ENCODE measurements around the gene NTF3.

NTF3 gene

DNA sequence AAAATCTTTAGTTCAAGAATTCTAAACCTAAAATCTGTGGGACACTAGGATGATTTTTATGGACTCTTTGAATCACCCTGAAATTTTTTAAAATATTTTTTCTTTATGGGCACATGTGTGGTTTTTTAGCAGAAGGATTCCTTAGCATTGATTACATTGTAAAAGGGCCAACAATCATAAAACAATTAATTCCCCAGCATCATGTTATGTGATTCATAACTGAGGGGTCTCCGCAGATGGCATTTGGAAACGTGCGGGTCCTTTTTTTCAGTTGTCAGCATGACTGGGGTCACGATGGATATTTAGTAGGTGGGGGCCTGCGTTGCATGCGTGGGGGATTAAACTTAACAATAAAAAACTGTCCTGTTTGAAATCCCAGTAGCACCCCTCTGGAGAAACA lies 52.5 kb downstream of the NTF3 start:
- peaks cover 16% of the 10 kb centered on the region for H3K4me1 ChIP-seq (ENCODE audit: control insufficient read depth, low read length)
- TF ChIP-seq, protein P1, sequence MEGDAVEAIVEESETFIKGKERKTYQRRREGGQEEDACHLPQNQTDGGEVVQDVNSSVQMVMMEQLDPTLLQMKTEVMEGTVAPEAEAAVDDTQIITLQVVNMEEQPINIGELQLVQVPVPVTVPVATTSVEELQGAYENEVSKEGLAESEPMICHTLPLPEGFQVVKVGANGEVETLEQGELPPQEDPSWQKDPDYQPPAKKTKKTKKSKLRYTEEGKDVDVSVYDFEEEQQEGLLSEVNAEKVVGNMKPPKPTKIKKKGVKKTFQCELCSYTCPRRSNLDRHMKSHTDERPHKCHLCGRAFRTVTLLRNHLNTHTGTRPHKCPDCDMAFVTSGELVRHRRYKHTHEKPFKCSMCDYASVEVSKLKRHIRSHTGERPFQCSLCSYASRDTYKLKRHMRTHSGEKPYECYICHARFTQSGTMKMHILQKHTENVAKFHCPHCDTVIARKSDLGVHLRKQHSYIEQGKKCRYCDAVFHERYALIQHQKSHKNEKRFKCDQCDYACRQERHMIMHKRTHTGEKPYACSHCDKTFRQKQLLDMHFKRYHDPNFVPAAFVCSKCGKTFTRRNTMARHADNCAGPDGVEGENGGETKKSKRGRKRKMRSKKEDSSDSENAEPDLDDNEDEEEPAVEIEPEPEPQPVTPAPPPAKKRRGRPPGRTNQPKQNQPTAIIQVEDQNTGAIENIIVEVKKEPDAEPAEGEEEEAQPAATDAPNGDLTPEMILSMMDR (IDR thresholded peaks at IDR 0.05; ENCODE audit: low read depth, low read length, poor library complexity, severe bottlenecking): no peak
- no peak for TF ChIP-seq EZH2phosphoT487 (IDR thresholded peaks at IDR 0.05; ENCODE audit: borderline replicate concordance, low read length)
- no peaks in the 10 kb centered on the region for H4K20me1 ChIP-seq (ENCODE audit: control insufficient read depth, insufficient read depth, low read depth, low read length)
- H3K4me3 ChIP-seq (ENCODE audit: low read length): no peak overlapping the region
- H3F3A ChIP-seq (ENCODE audit: control insufficient read depth, insufficient read depth): no peaks in the 10 kb centered on the region
- H3K9me2 ChIP-seq (replicated peaks; ENCODE audit: control insufficient read depth, low read length): no peaks in the 10 kb centered on the region
- no peak overlapping the region for H3K27ac ChIP-seq (ENCODE audit: low read depth, low read length)
- no peak overlapping the region for H3K4me2 ChIP-seq (ENCODE audit: low read length)
- peaks cover 3% of the 10 kb centered on the region; the same call in 1 of the 2 replicates for H3K36me3 ChIP-seq (ENCODE audit: control insufficient read depth, low read length)
- no peaks in the 10 kb centered on the region for H3K27me3 ChIP-seq (ENCODE audit: control insufficient read depth, low read length)
- no peaks in the 10 kb centered on the region for H3K79me2 ChIP-seq (ENCODE audit: control insufficient read depth, low read length)
- H3K9me3 ChIP-seq (ENCODE audit: control insufficient read depth, insufficient read depth, low read length): no peaks in the 10 kb centered on the region

DNA sequence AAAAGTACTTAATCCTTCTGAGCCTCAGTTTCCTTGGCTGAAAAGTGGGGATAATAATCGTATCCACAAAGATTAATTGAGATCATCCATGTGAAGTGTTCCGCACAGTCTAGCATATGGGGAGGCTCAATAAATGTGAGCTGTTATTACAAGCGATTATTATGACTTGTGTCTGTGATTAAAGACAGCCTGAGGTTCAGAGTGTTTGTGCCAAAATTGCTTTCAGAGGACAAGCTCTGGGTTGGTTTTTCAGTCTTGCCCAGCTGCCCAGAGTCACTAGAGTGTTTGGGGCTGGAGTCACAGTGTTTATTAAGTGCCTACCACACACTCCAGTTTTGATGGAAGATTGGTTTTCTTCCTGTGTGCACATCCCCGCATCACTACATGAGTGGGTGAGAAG lies 53.5 kb downstream of the NTF3 start:
- no peaks in the 10 kb centered on the region for H3K36me3 ChIP-seq (ENCODE audit: control insufficient read depth, low read length)
- peaks cover 5% of the 10 kb centered on the region for H3K4me1 ChIP-seq (ENCODE audit: control insufficient read depth, low read length)
- H3K27ac ChIP-seq (ENCODE audit: low read depth, low read length): no peak overlapping the region
- no peaks in the 10 kb centered on the region for H3F3A ChIP-seq (ENCODE audit: control insufficient read depth, insufficient read depth)
- no peaks in the 10 kb centered on the region for H3K9me2 ChIP-seq (replicated peaks; ENCODE audit: control insufficient read depth, low read length)
- no peak for TF ChIP-seq EZH2phosphoT487 (IDR thresholded peaks at IDR 0.05; ENCODE audit: borderline replicate concordance, low read length)
- TF ChIP-seq, protein P1 (IDR thresholded peaks at IDR 0.05; ENCODE audit: low read depth, low read length, poor library complexity, severe bottlenecking): no peak
- H3K9me3 ChIP-seq (ENCODE audit: control insufficient read depth, insufficient read depth, low read length): no peaks in the 10 kb centered on the region
- H3K27me3 ChIP-seq (ENCODE audit: control insufficient read depth, low read length): no peaks in the 10 kb centered on the region
- no peak overlapping the region for H3K4me2 ChIP-seq (ENCODE audit: low read length)
- H3K4me3 ChIP-seq (ENCODE audit: low read length): no peak overlapping the region
- no peaks in the 10 kb centered on the region for H4K20me1 ChIP-seq (ENCODE audit: control insufficient read depth, insufficient read depth, low read depth, low read length)
- H3K79me2 ChIP-seq (ENCODE audit: control insufficient read depth, low read length): no peaks in the 10 kb centered on the region

DNA sequence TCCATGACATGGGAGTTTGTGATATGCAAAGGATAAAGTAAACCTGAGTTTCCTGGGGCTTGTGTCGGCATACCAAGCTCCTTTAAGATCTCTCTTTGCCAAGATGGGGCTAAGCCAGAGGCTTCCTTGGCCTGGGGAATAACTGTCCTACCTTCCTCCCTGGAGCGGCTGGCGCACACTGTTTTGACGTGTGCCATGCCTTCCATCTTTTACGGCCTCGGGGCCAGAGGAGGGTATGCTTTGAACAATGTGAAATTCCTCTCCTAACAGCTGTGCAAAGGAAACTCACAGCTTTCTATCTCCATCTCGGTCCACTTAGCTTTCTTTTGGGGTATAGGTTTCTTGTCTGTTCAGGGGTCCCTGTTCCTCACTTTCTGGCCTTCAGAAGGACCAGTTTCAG lies 55.2 kb downstream of the NTF3 start:
- Histone ChIP-seq H4K20me1 (ENCODE audit: control insufficient read depth, insufficient read depth, low read depth, low read length) (no peaks in the 10 kb centered on the region), H3F3A (ENCODE audit: control insufficient read depth, insufficient read depth) (no peaks in the 10 kb centered on the region), H3K79me2 (ENCODE audit: control insufficient read depth, low read length) (no peaks in the 10 kb centered on the region), H3K36me3 (ENCODE audit: control insufficient read depth, low read length) (no peaks in the 10 kb centered on the region), H3K9me3 (ENCODE audit: control insufficient read depth, insufficient read depth, low read length) (no peaks in the 10 kb centered on the region), H3K27ac (ENCODE audit: low read depth, low read length) (no peak overlapping the region), H3K4me1 (ENCODE audit: control insufficient read depth, low read length) (no peaks in the 10 kb centered on the region), H3K4me3 (ENCODE audit: low read length) (no peak overlapping the region), H3K9me2 (replicated peaks; ENCODE audit: control insufficient read depth, low read length) (no peaks in the 10 kb centered on the region), H3K4me2 (ENCODE audit: low read length) (no peak overlapping the region), H3K27me3 (ENCODE audit: control insufficient read depth, low read length) (no peaks in the 10 kb centered on the region)
- TF ChIP-seq EZH2phosphoT487 (IDR thresholded peaks at IDR 0.05; ENCODE audit: borderline replicate concordance, low read length): no peak
- TF ChIP-seq, protein P1 (IDR thresholded peaks at IDR 0.05; ENCODE audit: low read depth, low read length, poor library complexity, severe bottlenecking): no peak
